Mesenchymal stem cell (in vitro differentiated cells and primary cell): ENCODE results near the gene BEX3. TPM values are rescaled to one million over a fixed set of nuclear protein-coding genes. Genes with fewer than 3 reads are reported as not detected.

Experiments
- DNase-seq: peaks from one replicate; pipeline ENCODE4 v3.0.0-alpha.2; 2013
- H2AFZ ChIP-seq: one replicate; pipeline ENCODE4 v1.6.1; 2013; ENCODE audit warnings: low read depth, mild to moderate bottlenecking, control low read depth, inconsistent platforms, low read length, moderate library complexity
- H2AK5ac ChIP-seq: 2 replicates; pipeline ENCODE4 v1.6.1; 2013; ENCODE audit warnings: low read length, moderate library complexity, mild to moderate bottlenecking, inconsistent platforms; ENCODE audit not compliant: severe bottlenecking
- H2BK120ac ChIP-seq: one replicate; pipeline ENCODE4 v1.6.1; 2013; ENCODE audit warnings: low read depth, mild to moderate bottlenecking, inconsistent platforms, low read length, moderate library complexity
- H2BK12ac ChIP-seq, 2 experiments: one replicate each; pipeline ENCODE4 v1.6.1; 2013; ENCODE audit warnings: inconsistent platforms in 2 of 2, low read length in 2 of 2, mild to moderate bottlenecking in 2 of 2, moderate library complexity in 2 of 2, control low read depth in 1 of 2
- H2BK15ac ChIP-seq: one replicate; pipeline ENCODE4 v1.6.1; 2013; ENCODE audit warnings: mild to moderate bottlenecking, low read depth, inconsistent platforms; ENCODE audit not compliant: poor library complexity, severe bottlenecking
- H2BK5ac ChIP-seq: 2 replicates; pipeline ENCODE4 v1.6.1; 2013; ENCODE audit warnings: low read depth, mild to moderate bottlenecking, low read length, control low read depth, inconsistent platforms; ENCODE audit not compliant: poor library complexity, severe bottlenecking
- H3K14ac ChIP-seq, 2 experiments: one replicate each; pipeline ENCODE4 v1.6.1; 2013; ENCODE audit warnings: inconsistent platforms in 2 of 2, low read length in 2 of 2, control low read depth in 1 of 2, mild to moderate bottlenecking in 1 of 2, moderate library complexity in 1 of 2
- H3K18ac ChIP-seq, 2 experiments: one replicate each; pipeline ENCODE4 v1.6.1; 2013; ENCODE audit warnings: inconsistent platforms in 2 of 2, low read length in 2 of 2, control low read depth in 1 of 2, low read depth in 1 of 2, mild to moderate bottlenecking in 1 of 2
- H3K23ac ChIP-seq, 2 experiments: one replicate each; pipeline ENCODE4 v1.6.1; 2013; ENCODE audit warnings: inconsistent platforms in 2 of 2, low read length in 2 of 2, mild to moderate bottlenecking in 2 of 2, moderate library complexity in 2 of 2, control low read depth in 1 of 2
- H3K27ac ChIP-seq: 2 replicates; pipeline ENCODE4 v1.5.1; 2013; ENCODE audit warnings: mild to moderate bottlenecking, moderate library complexity, low read length, control low read depth, inconsistent platforms; ENCODE audit not compliant: poor library complexity, severe bottlenecking
- H3K27me3 ChIP-seq, 2 experiments: 2 replicates each; pipeline versions ENCODE4 v1.6.1 to v1.7.0; 2013; ENCODE audit warnings: low read length in 2 of 2, mild to moderate bottlenecking in 2 of 2, moderate library complexity in 2 of 2, control low read depth in 1 of 2, inconsistent platforms in 1 of 2; ENCODE audit not compliant: control insufficient read depth in 1 of 2, insufficient read depth in 1 of 2
- H3K36me3 ChIP-seq, 2 experiments: 2 replicates each; pipeline versions ENCODE4 v1.6.1 to v1.7.0; 2013; ENCODE audit warnings: low read length in 2 of 2, control low read depth in 1 of 2, inconsistent platforms in 1 of 2, low read depth in 1 of 2, mild to moderate bottlenecking in 1 of 2; ENCODE audit not compliant: insufficient read depth in 2 of 2, control insufficient read depth in 1 of 2
- H3K4ac ChIP-seq, 2 experiments: one replicate each; pipeline ENCODE4 v1.6.1; 2013; ENCODE audit warnings: inconsistent platforms in 2 of 2, low read length in 2 of 2, mild to moderate bottlenecking in 2 of 2, moderate library complexity in 2 of 2, control low read depth in 1 of 2, low read depth in 1 of 2
- H3K4me1 ChIP-seq: 2 replicates; pipeline ENCODE4 v1.6.1; 2013; ENCODE audit warnings: low read depth, low read length, control low read depth; ENCODE audit not compliant: control insufficient read depth, insufficient read depth
- H3K4me2 ChIP-seq: 2 replicates; pipeline ENCODE4 v1.6.1; 2013; ENCODE audit warnings: low read length, mild to moderate bottlenecking, inconsistent platforms; ENCODE audit not compliant: poor library complexity, severe bottlenecking
- H3K4me3 ChIP-seq, 2 experiments: 2 replicates each; pipeline versions ENCODE4 v1.5.1 to v1.7.0; 2013; ENCODE audit warnings: low read length in 2 of 2, mild to moderate bottlenecking in 2 of 2, control low read depth in 1 of 2, low read depth in 1 of 2; ENCODE audit not compliant: insufficient read depth in 1 of 2
- H3K79me1 ChIP-seq: replicated peaks from 2 replicates; pipeline ENCODE4 v1.6.1; 2013; ENCODE audit warnings: mild to moderate bottlenecking, control low read depth, low read length, inconsistent platforms; ENCODE audit not compliant: poor library complexity, severe bottlenecking
- H3K9ac ChIP-seq: 2 replicates; pipeline ENCODE4 v1.7.0; 2013; ENCODE audit warnings: mild to moderate bottlenecking, low read length, moderate library complexity
- H3K9me3 ChIP-seq: 2 replicates; pipeline ENCODE4 v1.7.0; 2013; ENCODE audit warnings: mild to moderate bottlenecking, low read length; ENCODE audit not compliant: control insufficient read depth
- H4K8ac ChIP-seq: one replicate; pipeline ENCODE4 v1.6.1; 2013; ENCODE audit warnings: inconsistent platforms, mild to moderate bottlenecking, low read length, moderate library complexity
- H4K91ac ChIP-seq: one replicate; pipeline ENCODE4 v1.6.1; 2013; ENCODE audit warnings: mild to moderate bottlenecking, low read length, inconsistent platforms
- WGBS: methylation state at CpG from one replicate; pipeline ENCODE4 v1.1.7; 2013; ENCODE audit warnings: mixed read lengths; 5-methylcytosine and 5-hydroxymethylcytosine counted together
- small RNA-seq: library from polyadenylated mRNA; stranded (forward); fragments of <200 nt; extraction: miRNeasy Mini kit (QIAGEN cat#:217004); gene quantifications from one replicate; pipeline ENCODE3, GENCODE V24; 2013; ENCODE audit warnings: low read depth

BEX3 gene

DNA sequence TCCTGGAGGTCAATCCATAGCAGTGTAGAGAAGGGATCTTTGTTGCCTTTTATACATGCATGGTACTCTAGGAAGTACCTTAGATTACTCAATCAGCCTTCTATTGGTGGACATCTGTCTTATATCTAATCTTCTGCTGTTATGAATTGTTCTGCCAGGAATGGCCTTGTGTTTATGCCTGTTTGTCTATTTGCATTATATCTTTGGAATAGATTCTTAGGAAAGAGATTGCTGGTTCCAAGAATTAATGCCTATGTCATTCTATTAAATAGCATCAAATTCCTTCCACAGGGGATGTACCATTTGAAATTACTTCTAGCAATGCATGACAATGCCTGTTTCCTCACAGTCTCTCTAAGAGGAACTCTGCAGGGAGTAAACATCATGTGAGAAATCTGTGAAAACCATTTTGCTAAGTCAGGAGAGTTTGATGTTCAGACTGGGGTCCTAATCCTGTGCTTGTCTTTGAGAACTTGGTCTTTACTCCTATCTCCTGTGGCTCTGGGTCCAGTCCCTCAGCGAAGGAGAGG is 42.5 kb downstream of the BEX3 start:
- Histone ChIP-seq H3K4me2 (no peak overlapping the region), H2BK120ac (no peak overlapping the region), H2AFZ (no peak overlapping the region), H3K27ac (no peak overlapping the region), H3K36me3 (no peaks in the 10 kb centered on the region), H3K79me1 (peaks cover 11% of the 10 kb centered on the region), H3K14ac (no peak overlapping the region), H3K9ac (no peak overlapping the region), H2BK5ac (no peak overlapping the region), H3K4me3 (no peak overlapping the region), H3K9me3 (no peaks in the 10 kb centered on the region), H3K27me3 (peaks cover 0 to 6% of the 10 kb centered on the region in 2 experiments), H3K4me1 (no peaks in the 10 kb centered on the region), H3K4ac (no peak overlapping the region), H4K91ac (no peak overlapping the region), H2BK12ac (no peak overlapping the region), H4K8ac (no peak overlapping the region), H3K18ac (no peak overlapping the region), H3K23ac (no peak overlapping the region), H2AK5ac (no peak overlapping the region), H2BK15ac (no peak overlapping the region)
- DNase-seq = no peak
- WGBS = 82% methylated on average over 1 of the region's 1 CpG

GRCh38 chrX:103423955-103424638 is 47.8 kb downstream of the BEX3 start:
- H3K4me1 ChIP-seq = no peaks in the 10 kb centered on the region
- no peak for DNase-seq
- H3K14ac ChIP-seq = no peak overlapping the region
- H3K4me3 ChIP-seq = no peak overlapping the region
- no peak overlapping the region for H4K91ac ChIP-seq
- H3K79me1 ChIP-seq = peaks cover 4% of the 10 kb centered on the region
- no peak overlapping the region for H2AK5ac ChIP-seq
- no peak overlapping the region for H2BK12ac ChIP-seq
- no peak overlapping the region for H2BK15ac ChIP-seq
- no peak overlapping the region for H4K8ac ChIP-seq
- H2BK120ac ChIP-seq = no peak overlapping the region
- H3K9me3 ChIP-seq = no peaks in the 10 kb centered on the region
- H3K18ac ChIP-seq = no peak overlapping the region
- H3K9ac ChIP-seq = no peak overlapping the region
- no peak overlapping the region for H3K4me2 ChIP-seq
- no peaks in the 10 kb centered on the region for H3K36me3 ChIP-seq
- H3K23ac ChIP-seq = no peak overlapping the region
- H2BK5ac ChIP-seq = no peak overlapping the region
- peaks cover 0 to 15% of the 10 kb centered on the region in 2 experiments for H3K27me3 ChIP-seq
- H2AFZ ChIP-seq = no peak overlapping the region
- no CpG with 5 or more reads among the region's 3 CpGs for WGBS
- no peak overlapping the region for H3K27ac ChIP-seq
- H3K4ac ChIP-seq = no peak overlapping the region

Small RNAs within 50 kb of the gene (small RNA-seq; reads per million reads assigned to genes)
- gene Z92846.1 = not detected
